BJ (cell line): ENCODE results near the gene CCBE1. TPM values are rescaled to one million over a fixed set of nuclear protein-coding genes. Genes with fewer than 3 reads are reported as not detected.

Source experiments
- CTCF ChIA-PET: fragments of 350-600 bp; formaldehyde crosslinking; extraction: SDS; loops from one replicate; lab custom pipeline; 2021; ENCODE audit warnings: antibody characterized with exemption, inconsistent platforms; lab: Yijun Ruan, JAX
- POLR2A ChIA-PET: fragments of 300-600 bp; sonication (Branson Sonifier 250); formaldehyde crosslinking; extraction: SDS; loops from one replicate; lab custom pipeline; 2021; ENCODE audit warnings: antibody characterized with exemption; lab: Charles Lee
- DNase-seq: peaks from one replicate; pipeline ENCODE4 v3.0.0-alpha.2; 2011; ENCODE audit warnings: low read depth
- H3K27me3 ChIP-seq: 2 replicates; pipeline ENCODE4 v1.6.0; 2011; ENCODE audit warnings: low read length; ENCODE audit not compliant: control insufficient read depth, insufficient read depth
- H3K36me3 ChIP-seq: 2 replicates; pipeline ENCODE4 v1.5.1; 2011; ENCODE audit warnings: low read length; ENCODE audit not compliant: control insufficient read depth, insufficient read depth
- H3K4me3 ChIP-seq: 2 replicates; pipeline ENCODE4 v1.5.1; 2011; ENCODE audit warnings: low read depth, mild to moderate bottlenecking, control low read depth, low read length
- CTCF ChIP-seq: IDR thresholded peaks from 2 replicates; pipeline ENCODE4 v1.5.1; 2011; ENCODE audit warnings: low read depth, mild to moderate bottlenecking, control low read depth, inconsistent platforms, low read length, moderate library complexity; ENCODE audit not compliant: insufficient read depth
- polyA plus RNA-seq: library from polyadenylated mRNA; depleted of rRNA; stranded (reverse); fragments of >200 nt; gene quantifications from 2 replicates; pipeline ENCODE4 v1.2.3, GENCODE V29; 2011

Gene CCBE1
- polyA plus RNA-seq, 1 experiment, result 51.2 TPM

GRCh38 chr18:59639136-59639535 lies 58.1 kb downstream of the CCBE1 start:
- H3K36me3 ChIP-seq, result no peaks in the 10 kb centered on the region
- H3K27me3 ChIP-seq, result no peaks in the 10 kb centered on the region
- no peak for DNase-seq
- TF ChIP-seq CTCF, result no peak
- POLR2A ChIA-PET, result no interaction called here
- CTCF ChIA-PET, result interaction anchor here (0.8 to 2.4 kb wide), 3 partner anchors 8 to 184 kb away, joined by 3 to 8 read pairs (median 7); no protein-coding TSS in a partner anchor
- no peak overlapping the region for H3K4me3 ChIP-seq

DNA sequence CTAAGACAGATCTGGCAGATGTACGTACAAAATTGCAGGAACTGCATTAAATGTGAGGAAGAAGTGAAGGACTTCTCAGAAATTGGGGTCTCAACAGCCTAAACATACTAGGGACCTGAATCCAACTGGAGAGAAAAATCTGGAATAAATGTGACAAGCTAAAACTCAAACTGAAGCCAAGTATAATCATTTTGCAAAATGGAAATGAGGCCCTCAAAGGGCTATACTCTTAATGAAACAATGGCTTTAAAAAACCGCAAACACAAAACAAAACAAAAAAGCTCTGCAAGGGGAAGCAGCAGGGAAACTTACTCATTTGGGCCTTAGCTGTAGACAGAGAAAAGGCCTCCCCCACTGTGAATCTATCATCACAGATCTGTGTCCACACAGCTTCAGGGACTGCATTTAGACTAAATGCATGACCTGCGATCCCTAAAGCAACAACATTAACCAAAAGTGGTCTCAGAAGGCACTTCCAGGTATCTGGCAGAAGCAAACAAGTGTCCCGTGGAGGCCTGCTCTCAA lies 63.2 kb downstream of the CCBE1 start:
- DNase-seq, result no peak
- CTCF ChIA-PET, result interaction anchor here (0.6 to 7.0 kb wide), 10 partner anchors 8 to 263 kb away, joined by 3 to 89 read pairs (median 5); partner anchors contain the start of gene CCBE1
- POLR2A ChIA-PET, result no interaction called here
- Histone ChIP-seq H3K27me3 (no peaks in the 10 kb centered on the region), H3K36me3 (no peaks in the 10 kb centered on the region), H3K4me3 (no peak overlapping the region)
- no peak for TF ChIP-seq CTCF

DNA sequence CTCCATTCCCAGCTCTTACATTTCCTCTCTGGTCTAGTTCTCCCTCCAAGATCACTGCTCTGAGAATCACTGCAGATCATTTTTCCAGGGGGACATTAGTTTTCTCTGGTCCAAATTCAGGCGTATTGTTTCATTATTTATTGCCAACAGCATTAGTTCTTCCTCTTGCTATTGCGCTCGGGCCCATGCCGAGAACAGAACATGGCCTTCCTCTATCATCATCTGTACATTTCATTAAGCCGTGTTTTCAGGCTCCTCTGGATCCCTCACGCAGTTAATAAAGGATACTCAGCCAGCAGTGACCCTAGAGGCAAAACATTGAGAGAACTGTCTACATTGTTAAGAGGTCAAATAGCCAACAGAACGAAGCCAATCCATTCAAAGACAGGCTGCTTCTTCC lies 63.9 kb downstream of the CCBE1 start:
- POLR2A ChIA-PET, result no interaction called here
- DNase-seq, result no peak
- no peak for TF ChIP-seq CTCF
- Histone ChIP-seq H3K4me3 (no peak overlapping the region), H3K27me3 (no peaks in the 10 kb centered on the region), H3K36me3 (no peaks in the 10 kb centered on the region)
- CTCF ChIA-PET, result interaction anchor here (1.3 to 7.0 kb wide), 12 partner anchors 10 to 190 kb away, joined by 3 to 89 read pairs (median 14); partner anchors contain the start of gene CCBE1

- H3K4me3 ChIP-seq, result no peak overlapping the region
- CTCF ChIA-PET, result interaction anchor here (0.7 to 7.0 kb wide), 40 partner anchors 8 to 368 kb away, joined by 3 to 89 read pairs (median 6); partner anchors contain the start of gene CCBE1
- H3K36me3 ChIP-seq, result no peaks in the 10 kb centered on the region
- POLR2A ChIA-PET, result interaction anchor here (0.5 kb wide), 1 partner anchor 191 kb away, joined by 3 read pairs; no protein-coding TSS in a partner anchor
- H3K27me3 ChIP-seq, result no peaks in the 10 kb centered on the region
- peak; percentile 84 for TF ChIP-seq CTCF
- no peak for DNase-seq
Observed at GRCh38 chr18:59631583-59632181, 65.5 kb downstream of the CCBE1 start.

- no peak for TF ChIP-seq CTCF
- H3K36me3 ChIP-seq, result no peaks in the 10 kb centered on the region
- CTCF ChIA-PET, result interaction anchor here (0.7 to 7.0 kb wide), 8 partner anchors 9 to 193 kb away, joined by 3 to 89 read pairs (median 17); partner anchors contain the start of gene CCBE1
- POLR2A ChIA-PET, result no interaction called here
- no peak overlapping the region for H3K4me3 ChIP-seq
- DNase-seq, result no peak
- H3K27me3 ChIP-seq, result no peaks in the 10 kb centered on the region
Observed at GRCh38 chr18:59629894-59630293, 67.3 kb downstream of the CCBE1 start.
